NCI-H82 treated with DMSO at 0.1 percent for 48 hours (cell line): ENCODE data around the gene ADCY9.
"Not testable (repeated sequence)": the region's sequence is repeated elsewhere in the genome, so short reads cannot be mapped to it uniquely, and the experiment has no call there.

Experiments used
- DNase-seq: peaks from one replicate; lab custom pipeline; 2025; ENCODE audit not compliant: unreplicated experiment; lab: John Stamatoyannopoulos, UW

The ADCY9 gene

DNA sequence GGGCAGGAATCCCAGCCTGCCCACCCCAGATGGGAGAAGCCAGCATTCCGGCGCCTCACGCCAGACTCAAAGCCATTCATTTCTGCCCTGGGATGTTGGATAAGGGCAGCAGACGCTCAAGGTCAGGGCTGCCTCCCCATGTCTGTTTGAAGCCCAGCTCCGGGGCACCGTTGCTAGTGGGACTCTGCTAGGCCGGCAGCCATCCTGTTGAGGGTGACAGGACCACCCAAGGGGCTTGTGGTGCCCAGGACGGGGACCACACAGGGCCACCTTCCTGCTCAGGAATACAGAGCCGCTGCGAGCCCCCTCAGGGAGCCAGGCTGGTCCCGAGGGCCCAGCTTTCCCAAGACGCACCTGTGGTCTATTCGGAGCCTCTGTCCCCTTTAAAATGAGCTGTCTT is 134.0 kb downstream of the ADCY9 start:
- no peak for DNase-seq

DNA sequence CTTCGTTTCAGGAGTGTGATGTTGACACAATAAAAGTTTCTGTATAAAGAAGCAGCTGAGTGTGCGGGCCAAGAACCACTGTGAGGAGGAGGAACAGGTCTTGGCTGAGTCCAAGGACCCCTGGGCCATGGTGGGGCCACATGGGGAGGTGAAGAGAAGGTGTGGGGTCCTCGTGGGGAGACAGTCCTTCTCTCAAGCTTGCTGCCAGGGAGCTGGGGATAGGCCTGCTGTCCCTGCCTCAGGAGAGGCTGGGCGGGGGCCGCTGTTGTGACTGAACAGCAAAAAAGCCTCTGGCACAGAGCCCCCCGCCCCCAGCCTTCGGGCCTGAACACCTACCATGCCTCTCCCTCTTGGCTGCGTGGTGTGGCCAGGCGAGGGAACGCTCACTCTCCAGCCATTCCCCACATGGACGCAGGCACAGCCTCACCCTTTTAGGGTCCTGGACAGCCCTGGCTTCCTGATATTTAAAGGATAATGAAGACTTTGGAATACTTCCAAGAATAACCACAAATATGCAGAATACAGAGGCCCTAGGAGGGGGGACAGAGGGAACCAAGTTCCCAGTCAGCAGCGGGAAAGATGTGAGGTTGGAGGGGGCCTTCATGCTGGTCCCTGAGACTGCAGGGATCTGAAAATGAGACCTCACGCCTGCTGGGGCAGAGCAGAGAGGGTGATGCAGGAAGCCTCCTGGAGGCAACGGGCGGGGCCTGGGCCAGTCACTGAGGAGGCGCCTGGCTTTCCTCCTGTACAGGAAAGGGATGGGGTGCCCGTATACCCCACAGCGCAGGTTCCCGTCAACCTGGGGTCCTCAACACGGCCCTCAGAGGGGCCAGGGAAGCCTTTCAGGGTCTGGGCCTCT is 135.8 kb downstream of the ADCY9 start:
- DNase-seq = no peak

DNA sequence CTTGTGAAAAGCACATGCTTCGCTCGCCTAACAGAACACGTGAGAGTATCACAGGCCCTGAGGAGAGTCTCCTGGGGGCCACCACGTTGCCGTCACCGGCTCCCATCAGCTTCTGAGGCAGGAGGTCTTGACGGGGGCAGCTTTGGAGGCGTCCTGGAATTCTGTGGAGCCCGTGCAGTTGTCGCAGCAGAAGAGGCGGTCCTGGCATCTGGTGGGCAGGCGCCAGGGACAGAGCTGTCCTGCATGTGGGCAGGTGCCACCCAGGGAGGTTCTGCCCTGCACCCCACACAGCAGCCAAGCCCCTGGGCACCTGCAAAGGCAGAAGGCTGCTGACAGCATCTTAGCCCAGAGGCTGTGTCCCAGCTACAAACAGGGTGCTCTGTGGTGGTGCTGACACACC is 136.7 kb downstream of the ADCY9 start:
- DNase-seq = no peak

DNA sequence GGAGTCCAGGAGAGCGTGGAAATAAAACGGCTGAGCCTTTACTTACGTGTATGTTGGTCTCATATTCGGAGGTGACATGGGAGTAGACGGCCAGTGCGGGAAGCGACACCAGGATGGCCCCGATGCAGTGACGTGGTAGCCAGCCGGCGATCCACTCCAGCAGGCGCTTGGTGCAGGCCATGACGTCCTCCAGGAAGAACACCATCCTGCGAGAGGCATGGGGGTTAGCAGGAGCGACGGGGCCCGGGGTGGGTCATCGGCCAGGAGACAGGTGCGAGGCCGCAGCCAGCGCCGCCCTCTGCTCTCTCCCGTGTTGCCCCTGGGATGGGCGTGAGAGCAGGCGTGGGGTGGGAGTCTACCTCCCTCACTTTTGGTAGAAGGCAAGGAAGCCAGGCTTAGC is 137.2 kb downstream of the ADCY9 start:
- DNase-seq = no peak

DNA sequence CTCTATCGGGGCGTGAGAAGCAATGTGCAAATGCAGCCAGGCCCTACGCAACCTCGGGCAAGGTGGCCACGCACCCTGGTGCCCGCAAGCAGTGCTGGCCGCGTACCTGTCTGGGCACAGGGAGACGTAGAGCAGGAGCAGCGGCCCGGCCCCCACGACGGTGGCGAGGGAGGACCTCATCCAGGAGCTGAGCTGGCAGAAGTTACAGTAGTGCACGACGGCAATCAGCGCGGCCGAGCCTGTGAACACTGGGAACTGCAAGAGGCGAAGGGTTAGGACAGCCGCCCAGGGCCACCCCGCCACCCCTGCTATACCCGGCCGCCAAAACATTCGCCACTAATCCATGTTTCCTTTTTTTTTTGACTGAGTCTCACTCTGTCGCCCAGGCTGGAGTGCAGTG is 138.9 kb downstream of the ADCY9 start:
- DNase-seq = no peak

DNA sequence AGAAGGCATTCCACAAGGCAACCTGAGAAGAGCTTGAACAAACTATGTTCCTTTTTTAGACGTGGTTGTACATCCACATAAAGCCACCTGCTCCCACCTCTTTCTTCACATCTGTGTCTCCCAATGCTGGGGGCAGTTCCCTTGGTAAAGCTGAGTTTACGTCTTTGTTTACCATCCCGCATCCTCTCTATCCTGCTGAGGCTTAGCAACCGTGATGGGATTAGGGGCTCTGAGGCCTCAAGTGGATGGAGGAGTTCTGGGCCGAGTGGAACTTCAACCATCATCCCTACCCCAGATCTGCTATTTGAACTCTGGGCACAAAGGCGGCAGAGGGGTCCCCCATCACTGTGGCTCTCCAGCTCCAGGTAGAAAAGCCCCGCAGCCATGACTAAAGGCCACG is 141.5 kb downstream of the ADCY9 start:
- DNase-seq = peak; percentile 58

DNA sequence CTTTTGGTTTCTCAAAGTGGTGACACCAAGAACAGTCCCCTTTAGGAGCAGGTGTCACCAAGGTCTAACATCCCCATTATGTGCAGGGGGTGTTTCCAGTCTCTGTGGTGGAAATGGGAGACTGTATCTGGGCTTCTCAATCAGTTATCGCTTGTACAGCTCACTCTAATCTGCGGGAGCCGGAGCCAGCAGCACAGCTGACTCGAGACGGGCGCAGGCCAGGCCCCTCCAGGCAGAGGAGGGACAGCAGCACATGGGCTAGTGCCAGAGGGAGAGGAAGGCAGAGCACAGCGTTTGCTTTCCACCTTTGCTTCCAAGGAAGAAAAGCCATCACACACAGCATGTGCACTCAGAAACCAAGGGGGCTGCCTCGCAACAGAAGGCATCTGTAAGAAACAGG is 144.5 kb downstream of the ADCY9 start:
- DNase-seq = no peak

DNA sequence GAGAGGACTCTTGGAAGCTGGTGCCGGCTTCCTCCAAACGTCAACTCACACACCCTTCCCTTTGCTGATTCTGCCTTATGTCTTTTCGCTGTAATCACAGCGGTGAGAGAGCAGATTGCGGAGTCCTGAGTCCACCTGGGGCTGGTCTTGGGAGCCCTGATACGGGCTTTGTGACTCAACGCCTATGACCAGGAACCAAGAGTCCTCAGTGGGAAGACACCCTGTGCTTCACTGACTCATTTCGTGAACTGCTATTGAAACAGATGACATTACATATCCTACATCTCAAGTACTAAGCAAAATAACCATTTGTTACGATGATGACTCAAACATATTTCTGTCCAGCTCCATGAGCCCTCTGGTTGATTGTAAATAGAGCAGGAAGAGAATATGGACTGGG is 145.0 kb downstream of the ADCY9 start:
- DNase-seq = no peak

DNA sequence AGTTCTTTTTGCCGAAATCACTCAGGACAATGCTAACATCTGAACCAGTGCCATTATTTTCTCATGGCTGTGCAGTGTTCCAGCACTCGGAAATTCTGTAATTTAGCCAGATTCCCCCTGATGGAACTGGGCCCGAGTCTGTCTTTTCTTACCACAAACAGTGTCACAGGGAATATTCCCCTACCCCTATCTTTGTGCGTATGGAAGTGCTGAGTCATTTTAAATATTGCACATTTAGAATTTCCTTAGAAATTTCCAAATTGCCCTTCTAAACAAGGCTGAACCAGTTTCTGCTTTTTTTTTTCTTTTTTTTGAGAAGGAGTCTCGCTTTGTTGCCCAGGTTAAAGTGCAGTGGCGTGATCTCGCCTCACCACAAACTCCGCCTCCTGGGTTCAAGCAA is 147.7 kb downstream of the ADCY9 start:
- DNase-seq = no peak

DNA sequence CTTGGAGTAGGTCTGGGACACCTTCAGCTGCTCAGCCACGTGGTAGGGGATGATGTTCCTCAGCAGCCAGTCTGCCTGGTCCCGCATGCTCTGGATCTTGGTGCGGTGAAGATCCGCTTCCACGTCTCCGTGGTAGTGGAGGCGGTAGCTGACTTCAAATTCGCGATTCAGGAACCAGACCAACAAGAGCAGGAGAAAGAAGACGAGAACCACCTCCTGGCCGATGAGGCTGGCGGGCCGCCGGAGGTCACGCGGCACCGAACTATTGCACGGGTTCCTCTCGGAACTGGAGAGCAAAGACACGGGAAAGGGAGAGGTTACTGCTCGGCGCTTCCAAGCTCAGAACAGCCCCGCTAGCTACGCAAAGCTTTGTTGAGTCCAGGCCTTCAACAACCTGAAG is 149.6 kb downstream of the ADCY9 start:
- no peak for DNase-seq

DNA sequence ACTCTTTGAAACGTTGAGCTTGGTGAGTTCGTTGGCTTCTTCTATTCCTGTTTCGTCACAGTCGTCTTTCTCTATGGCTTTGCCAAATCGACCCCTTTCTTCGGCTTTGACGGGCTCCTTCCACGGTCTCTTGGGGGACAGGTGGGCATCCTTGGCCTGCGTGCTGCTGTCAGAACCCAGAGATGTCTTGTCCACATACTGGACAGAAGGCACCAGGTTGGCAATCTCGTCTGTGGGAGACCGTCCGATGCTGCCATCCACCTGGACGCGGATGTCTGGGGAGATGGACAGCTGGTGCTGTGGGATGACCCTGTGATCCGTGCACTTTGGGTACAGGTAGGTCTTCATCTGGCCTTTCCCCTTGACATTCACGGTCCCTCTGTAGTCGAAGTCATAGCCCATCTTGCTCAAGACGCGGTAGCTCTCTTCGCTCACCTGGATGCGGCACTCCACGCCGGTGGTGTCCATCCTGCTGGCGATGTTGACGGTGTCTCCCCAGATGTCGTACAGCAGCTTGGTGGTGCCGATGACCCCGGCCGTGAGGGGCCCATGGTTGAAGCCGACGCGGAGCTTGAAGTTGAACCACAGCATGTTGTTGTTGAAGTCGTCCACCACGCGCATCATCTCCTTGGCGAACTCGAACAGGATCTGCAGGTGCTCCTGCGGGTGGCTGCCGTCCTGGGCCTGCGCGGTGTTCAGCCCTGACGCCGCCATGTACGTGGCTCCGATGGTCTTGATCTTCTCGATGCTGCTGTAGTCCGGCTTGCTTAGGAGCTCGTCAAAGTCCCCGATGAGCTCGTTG is 150.3 kb downstream of the ADCY9 start:
- DNase-seq = no peak

DNA sequence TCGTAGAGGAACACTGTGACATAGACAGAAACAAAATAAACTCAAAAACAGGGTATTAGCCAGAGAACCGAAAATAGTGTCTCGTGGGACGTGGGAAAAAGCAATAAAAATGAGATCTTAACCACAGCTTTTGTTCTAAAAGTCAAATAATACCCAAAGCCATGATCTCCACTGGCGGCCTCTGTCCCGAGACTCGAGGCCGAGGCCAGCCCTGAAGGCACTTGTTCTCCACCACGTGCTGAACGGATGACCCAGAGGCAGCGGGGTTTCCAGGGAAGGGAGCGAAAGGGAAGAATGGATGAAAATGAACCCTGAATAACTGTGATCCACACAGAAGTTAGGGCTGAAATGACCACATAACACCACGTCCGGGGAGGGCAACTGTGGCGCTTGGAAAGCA is 150.9 kb downstream of the ADCY9 start:
- DNase-seq = no peak

DNA sequence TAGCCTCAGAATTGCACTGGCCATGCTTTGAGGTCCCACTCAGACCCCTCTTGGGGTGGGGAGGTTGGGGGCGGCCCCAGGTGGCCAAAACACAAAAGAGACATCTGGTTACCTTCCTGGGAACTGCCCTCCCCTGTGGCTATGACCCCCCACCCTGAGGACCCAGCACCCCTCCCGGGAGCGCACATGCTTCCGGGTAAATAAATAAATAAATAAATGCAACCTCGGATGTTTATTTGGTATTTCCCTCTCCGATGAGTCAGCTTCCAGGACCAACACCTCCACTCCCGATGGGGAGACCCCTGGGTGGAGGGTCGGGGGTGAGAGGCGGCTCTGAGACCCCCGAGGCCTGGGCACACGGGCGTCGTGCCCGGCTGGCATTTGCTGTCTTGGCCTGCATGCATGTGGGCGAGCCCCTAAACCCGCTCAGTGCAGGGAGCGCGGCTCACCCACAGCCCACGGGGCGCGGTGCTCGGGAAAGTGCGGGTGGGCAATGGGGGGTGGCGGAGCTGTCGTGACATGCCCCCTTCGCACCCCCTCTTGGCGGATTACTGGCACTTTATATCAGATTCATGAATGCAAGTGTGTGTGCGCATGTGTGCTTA is 151.5 kb downstream of the ADCY9 start:
- no peak for DNase-seq

DNA sequence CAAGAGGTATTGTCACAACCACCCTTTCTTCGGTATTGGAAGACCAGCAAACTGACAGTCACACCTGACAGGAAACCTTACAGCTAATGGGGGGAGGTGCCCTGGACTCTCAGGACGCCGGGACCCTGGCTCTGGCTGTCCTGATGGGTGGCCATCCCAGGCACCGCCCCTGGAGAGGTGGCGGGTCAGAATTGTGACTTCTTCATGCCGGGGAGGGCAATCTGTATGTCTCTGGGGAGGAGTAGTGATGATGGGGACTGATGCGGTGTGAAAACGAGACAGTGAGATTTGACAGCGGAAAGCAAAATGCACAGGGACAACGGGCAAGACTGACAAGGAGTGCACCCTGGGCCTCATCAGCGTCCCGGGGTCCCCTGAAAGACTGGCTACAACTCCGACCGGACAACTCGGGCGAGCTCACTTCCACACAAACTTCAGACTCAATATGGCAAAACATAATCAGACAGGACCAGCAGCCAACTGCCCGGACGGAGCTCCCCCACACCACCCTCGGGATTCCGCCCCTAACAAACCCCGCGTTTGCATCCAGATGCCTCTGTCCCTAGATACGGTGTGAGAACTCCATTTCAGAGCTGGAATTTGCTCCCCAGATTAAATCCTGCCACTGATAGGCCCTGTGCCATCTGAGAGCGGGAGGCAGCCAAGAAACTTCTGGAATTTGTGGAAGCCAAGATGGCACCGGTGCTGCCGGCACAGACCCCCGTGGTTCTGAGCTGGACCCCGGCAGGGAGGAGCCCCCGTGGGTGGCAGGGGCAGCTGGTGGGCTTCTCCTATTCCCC is 152.2 kb downstream of the ADCY9 start:
- DNase-seq = no peak

DNA sequence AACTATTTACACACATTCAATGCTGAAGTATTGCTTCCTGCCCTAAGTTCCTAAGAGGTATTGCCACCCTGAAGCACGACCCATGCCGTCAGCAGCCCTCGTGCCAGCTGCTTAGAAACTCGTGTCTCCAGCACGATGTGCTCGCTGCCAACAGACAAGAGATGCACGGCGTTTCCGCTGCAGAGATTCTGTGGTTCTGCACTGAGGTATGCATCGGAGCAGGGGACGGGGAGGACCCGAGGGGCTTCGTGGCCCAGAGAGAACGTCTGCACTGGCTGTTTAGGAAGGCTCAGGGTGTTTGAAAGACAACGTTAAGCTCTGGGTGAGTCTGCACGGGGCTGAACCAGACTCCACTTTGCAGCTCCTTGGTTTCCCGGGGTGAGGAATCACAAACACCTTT is 153.0 kb downstream of the ADCY9 start:
- DNase-seq = no peak

DNA sequence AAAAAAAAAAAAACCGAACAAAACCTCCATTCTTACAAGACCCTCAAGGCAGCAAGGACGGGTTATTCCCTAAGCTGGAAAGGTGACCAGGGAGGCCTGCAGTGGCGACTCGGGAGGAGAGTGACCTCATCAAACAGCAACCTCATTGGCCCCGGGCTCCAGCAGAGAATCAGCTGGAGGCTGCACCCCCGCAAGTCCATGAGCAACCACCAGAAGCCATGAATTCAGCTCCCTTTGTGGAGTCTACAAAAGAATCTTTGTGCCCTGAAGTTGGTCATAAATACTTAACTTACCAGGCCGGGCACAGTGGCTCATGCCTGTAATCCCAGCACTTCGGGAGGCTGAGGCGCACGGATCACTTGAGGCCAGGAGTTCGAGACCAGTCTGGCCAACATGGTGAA is 154.8 kb downstream of the ADCY9 start:
- no peak for DNase-seq

DNA sequence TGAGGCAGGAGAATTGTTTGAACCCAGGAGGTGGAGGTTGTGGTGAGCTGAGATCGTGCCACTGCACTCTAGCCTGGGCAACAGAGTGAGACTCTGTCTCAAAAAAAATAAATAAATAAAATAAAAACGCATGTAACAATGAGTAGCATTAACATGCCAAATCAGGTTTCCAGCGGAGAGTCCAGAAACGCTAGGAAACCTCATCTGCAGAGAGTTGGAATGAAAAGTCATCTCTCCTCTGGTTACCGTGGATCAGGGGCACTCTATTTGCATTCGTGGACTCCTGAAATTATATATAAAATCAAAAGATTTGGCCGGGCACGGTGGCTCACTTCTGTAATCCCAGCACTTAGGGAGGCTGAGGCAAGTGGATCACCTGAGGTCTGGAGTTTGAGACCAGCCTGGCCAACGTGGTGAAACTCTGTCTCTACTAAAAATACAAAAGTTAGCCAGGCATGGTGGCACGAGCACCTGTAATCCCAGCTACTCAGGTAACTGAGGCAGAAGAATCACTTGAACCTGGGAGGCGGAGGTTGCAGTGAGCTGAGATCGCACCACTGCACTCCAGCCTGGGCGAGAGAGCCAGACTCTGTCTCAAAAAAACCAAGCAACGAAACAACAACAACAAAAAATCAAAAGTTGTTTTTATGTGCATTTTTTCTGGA is 156.2 kb downstream of the ADCY9 start:
- DNase-seq = not testable (repeated sequence)

DNA sequence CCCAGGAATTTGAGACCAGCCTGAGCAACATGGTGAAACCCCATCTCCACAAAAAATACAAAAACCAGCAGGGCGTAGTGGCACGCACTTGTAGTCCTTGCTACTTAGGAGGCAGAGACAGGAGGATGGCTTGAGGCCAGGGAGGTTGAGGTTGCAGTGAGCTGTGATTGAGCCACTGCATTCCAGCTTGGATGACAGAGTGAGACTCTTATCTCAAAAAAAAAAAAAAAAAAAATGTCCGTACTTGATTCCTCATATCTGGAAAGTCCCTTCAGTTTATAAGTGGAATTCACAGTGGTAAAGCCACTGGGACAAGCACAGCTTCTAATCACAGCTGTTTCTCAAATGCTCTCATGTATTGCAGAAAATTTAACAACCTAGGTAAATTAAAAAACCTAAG is 157.1 kb downstream of the ADCY9 start:
- no peak for DNase-seq

DNA sequence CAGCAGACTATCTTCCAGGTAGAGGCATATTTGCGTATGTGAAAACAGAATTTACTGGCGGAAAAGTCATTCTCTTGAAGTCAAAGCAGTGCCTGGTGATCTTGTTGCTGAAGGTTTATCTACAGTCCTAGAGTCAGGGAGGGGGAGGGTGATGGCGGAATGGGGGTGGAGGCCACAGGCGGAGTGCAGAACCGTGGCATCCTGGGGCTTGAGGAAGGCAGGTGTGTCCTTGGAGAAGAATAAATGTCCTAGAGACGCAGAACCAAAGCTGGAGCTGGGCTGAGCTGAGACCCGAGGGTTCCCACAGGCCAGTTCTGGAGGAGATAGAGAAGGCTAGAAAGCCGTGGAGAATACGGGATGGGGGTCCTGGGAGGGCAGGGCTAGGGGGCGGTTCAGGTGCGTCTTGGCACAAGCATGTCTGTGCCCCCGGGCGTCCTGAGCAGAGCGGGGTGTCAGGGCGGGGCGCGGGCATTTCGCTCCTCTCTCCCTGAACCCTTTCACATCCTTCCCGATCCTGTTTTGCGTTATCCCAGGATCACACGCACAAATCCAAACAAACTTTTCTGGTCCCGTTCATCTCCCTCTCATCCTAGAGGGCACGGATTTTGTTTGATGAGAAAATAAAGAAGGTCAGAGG is 158.8 kb downstream of the ADCY9 start:
- no peak for DNase-seq

DNA sequence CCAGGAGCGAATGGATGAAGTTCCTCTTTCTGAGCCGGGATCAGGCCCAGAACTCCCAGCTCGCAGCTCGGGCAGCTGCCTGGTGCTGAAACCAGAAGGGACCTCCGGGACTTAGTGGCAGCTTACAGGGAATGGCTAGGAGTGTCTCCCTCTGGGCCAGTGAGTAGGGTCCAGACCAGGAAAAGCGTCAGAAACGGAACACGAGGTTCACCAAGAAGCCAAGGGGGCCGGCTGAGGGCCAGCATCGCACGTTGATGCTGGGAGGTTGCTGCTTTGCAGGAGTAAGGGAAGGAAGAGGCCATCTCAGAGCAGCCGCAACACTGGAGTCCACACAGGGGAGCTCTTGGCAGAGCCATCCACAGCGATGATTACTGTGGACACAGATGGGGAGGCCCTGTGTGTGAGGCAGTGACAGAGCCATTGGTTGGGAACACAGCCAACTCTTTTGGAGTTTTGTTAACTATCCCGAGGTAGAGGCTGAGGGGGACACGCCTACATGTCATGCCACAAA is 161.8 kb downstream of the ADCY9 start:
- DNase-seq = no peak
